Erythroblast (primary cell): ENCODE data around the gene KIF26B.

Experiments used
- GATA1 ChIP-seq: IDR thresholded peaks from 2 replicates; pipeline ENCODE4 v1.6.1; 2011; ENCODE audit warnings: low read depth, mild to moderate bottlenecking, control low read depth, low read length, moderate library complexity
- POLR2A ChIP-seq: IDR thresholded peaks from 2 replicates; pipeline ENCODE4 v1.6.1; 2011; ENCODE audit warnings: mild to moderate bottlenecking, low read length

- TF ChIP-seq POLR2A (no peak), GATA1 (no peak)
Observed at GRCh38 chr1:245750261-245750660, 595.5 kb downstream of the KIF26B start.
